Suprapubic skin (tissue), 4 donors: Measurements from ENCODE around the gene SRXN1.

Experiments used
- CTCF ChIP-seq, 2 donors: fragments of 200-600 bp in 1 of 2; fragments of 450-650 bp in 1 of 2; sonication (generic) in 1 of 2; IDR thresholded peaks; one replicate each; pipeline ENCODE4 v1.5.1; 2016 to 2019; ENCODE audit warnings: antibody characterized with exemption in 2 of 2, mild to moderate bottlenecking in 1 of 2, moderate library complexity in 1 of 2
- POLR2A ChIP-seq, 2 donors: fragments of 450-650 bp; IDR thresholded peaks; one replicate each; pipeline ENCODE4 v1.6.1; 2017; ENCODE audit warnings: antibody characterized with exemption in 2 of 2, mild to moderate bottlenecking in 2 of 2, moderate library complexity in 2 of 2
- POLR2AphosphoS5 ChIP-seq, 3 donors: sonication (generic); formaldehyde crosslinking; IDR thresholded peaks; one replicate each; pipeline ENCODE4 v1.6.1; 2017; ENCODE audit warnings: antibody characterized with exemption in 3 of 3

GRCh38 chr20:698276-698675 is 45.3 kb upstream of the SRXN1 start:
- no peak for TF ChIP-seq CTCF (IDR thresholded peaks at IDR 0.05)
- TF ChIP-seq POLR2A (IDR thresholded peaks at IDR 0.05), result no peak
- TF ChIP-seq POLR2AphosphoS5 (IDR thresholded peaks at IDR 0.05), result no peak
